Ovary (tissue), 3 donors: Measurements from ENCODE around the gene ARG2.

Experiments used
- CTCF ChIP-seq, 3 donors: fragments of 450-650 bp in 2 of 3; fragments of 200-600 bp in 1 of 3; IDR thresholded peaks; one replicate each; pipeline versions ENCODE4 v1.5.1 to v1.8.0; 2016 to 2022; ENCODE audit warnings: antibody characterized with exemption in 3 of 3, mild to moderate bottlenecking in 1 of 3
- POLR2A ChIP-seq: fragments of 450-650 bp; IDR thresholded peaks from one replicate; pipeline ENCODE4 v1.6.1; 2017; ENCODE audit warnings: antibody characterized with exemption, mild to moderate bottlenecking, moderate library complexity
- donor health status: DM: no; HTN: no; CAD: no.

DNA sequence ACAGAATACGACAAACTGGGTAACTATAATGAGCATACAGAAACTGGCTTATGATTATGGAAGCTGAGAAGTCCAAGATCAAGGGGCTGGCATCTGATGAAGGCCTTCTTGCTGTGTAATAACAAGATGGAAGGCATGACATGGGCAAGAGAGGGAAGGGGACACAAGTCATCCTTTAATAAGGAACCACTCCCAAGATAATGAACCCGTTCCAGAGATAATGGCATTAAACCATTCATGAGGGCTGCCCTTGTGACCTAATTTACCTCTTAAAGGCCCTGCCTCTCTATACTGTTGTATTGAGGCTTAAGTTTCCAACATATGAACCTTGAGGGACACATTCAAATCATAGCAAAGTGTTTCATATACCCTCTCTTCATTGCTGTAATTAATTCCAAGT is 59.3 kb downstream of the ARG2 start:
- TF ChIP-seq CTCF (IDR thresholded peaks at IDR 0.05) (no peak), POLR2A (no peak)
